ENCODE measurements around the gene CCNYL1. TPM values are rescaled to one million over a fixed set of nuclear protein-coding genes. Genes with fewer than 3 reads are reported as not detected.

Gene CCNYL1
- total RNA-seq, 1 donor from 2014 or later = 24.3 TPM

DNA sequence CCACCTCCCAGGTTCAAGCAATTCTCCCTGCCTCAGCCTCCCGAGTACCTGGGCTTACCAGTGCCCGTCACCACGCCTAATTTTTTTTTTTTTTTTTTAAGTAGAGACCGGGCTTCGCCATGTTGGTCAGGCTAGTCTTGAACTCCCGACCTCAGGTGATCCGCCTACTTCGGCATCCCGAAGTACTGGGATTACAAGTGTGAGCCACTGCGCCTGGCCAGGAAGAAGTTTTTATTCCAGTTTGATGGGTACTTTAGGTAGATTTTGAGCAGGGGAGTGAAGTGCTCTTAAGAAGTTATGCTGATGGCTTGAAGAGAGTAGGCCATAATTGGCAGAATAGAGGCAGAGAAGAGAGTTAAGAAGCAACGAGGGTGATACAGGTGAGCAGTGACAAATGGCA, 33.0 kb downstream of the CCNYL1 start:
- TF ChIP-seq, protein P1, sequence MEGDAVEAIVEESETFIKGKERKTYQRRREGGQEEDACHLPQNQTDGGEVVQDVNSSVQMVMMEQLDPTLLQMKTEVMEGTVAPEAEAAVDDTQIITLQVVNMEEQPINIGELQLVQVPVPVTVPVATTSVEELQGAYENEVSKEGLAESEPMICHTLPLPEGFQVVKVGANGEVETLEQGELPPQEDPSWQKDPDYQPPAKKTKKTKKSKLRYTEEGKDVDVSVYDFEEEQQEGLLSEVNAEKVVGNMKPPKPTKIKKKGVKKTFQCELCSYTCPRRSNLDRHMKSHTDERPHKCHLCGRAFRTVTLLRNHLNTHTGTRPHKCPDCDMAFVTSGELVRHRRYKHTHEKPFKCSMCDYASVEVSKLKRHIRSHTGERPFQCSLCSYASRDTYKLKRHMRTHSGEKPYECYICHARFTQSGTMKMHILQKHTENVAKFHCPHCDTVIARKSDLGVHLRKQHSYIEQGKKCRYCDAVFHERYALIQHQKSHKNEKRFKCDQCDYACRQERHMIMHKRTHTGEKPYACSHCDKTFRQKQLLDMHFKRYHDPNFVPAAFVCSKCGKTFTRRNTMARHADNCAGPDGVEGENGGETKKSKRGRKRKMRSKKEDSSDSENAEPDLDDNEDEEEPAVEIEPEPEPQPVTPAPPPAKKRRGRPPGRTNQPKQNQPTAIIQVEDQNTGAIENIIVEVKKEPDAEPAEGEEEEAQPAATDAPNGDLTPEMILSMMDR (conservative IDR thresholded peaks at IDR 0.05) = no peak
- Mint-ChIP-seq H3K36me3 (ENCODE audit: low read depth) (no peaks in the 10 kb centered on the region), H3K9me3 (no peaks in the 10 kb centered on the region), H3K27ac (ENCODE audit: unreplicated experiment) (no peak overlapping the region), H3K27me3 (ENCODE audit: low read depth) (no peaks in the 10 kb centered on the region), H3K4me3 (no peak overlapping the region), H3K4me1 (peaks cover 12% of the 10 kb centered on the region)
- no peak for DNase-seq (ENCODE audit: low read depth, low spot score)

DNA sequence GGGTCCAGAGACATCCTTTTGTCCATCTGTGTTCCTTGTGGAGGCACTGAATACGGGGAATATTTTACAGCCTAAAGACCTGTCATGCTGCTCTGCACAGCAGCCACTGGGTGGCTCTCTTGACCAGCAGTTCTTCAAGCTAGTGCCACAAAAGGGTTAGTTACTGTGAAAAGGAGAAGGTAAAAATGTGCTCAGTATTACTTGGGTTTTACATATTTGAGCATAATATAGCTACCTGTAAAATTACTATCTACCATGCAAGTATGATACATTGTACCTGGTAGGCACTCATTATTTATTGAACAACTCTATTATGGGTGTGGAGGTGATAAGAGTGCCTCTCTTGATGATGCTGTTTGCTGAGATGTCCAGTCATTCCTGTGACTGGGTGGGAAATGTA, 34.7 kb downstream of the CCNYL1 start:
- Mint-ChIP-seq H3K27me3 (ENCODE audit: low read depth) (no peaks in the 10 kb centered on the region), H3K27ac (ENCODE audit: unreplicated experiment) (no peak overlapping the region), H3K36me3 (ENCODE audit: low read depth) (no peaks in the 10 kb centered on the region), H3K9me3 (no peaks in the 10 kb centered on the region), H3K4me1 (peaks cover 27% of the 10 kb centered on the region), H3K4me3 (no peak overlapping the region)
- TF ChIP-seq, protein P1 (conservative IDR thresholded peaks at IDR 0.05) = peak; percentile 99
- DNase-seq (ENCODE audit: low read depth, low spot score) = peak; percentile 46

DNA sequence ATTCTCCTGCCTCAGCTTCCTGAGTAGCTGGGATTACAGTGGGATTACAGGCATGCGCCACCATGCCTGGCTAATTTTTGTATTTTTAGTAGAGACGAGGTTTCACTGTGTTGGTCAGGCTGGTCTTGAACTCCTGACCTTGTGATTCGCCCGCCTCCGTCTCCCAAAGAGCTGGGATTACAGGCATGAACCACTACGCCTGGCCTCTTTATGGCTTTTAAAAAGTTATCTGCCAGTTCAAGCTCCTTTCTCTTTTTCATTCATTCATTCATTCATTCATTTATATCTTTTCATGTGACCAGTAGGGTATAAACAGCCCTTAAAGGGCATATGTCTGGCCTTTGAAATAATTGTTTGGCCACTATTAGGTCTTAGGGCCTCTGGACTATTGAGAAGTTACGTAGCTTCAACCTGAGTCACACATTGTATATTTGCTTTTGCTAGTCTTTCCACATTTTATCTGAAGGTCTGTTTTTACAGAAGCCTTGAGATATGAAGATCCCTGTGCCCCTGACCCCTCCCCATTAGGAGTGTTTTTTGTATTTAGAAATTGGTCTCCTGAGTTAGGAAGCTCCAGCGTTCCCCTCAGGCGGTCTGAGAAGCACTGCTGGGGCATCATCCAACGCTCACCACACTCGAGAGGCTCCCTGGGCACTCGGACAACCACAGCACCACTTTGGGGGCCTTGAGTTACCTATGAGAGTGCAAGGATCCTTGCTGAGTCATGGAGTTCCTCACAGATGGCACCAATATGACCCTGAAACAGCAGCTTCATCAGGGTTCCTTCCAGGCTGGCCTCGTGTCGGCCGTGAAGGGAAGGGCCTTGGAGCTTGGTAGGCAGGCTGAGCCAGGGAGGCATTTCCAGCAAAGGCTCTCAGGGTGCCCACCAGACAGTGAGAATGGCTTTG, 36.5 kb downstream of the CCNYL1 start:
- H3K4me1 Mint-ChIP-seq = peaks cover 27% of the 10 kb centered on the region
- TF ChIP-seq, protein P1 (conservative IDR thresholded peaks at IDR 0.05) = no peak
- no peaks in the 10 kb centered on the region for H3K9me3 Mint-ChIP-seq
- H3K27me3 Mint-ChIP-seq (ENCODE audit: low read depth) = no peaks in the 10 kb centered on the region
- no peak overlapping the region for H3K4me3 Mint-ChIP-seq
- no peak overlapping the region for H3K27ac Mint-ChIP-seq (ENCODE audit: unreplicated experiment)
- DNase-seq (ENCODE audit: low read depth, low spot score) = no peak
- no peaks in the 10 kb centered on the region for H3K36me3 Mint-ChIP-seq (ENCODE audit: low read depth)

DNA sequence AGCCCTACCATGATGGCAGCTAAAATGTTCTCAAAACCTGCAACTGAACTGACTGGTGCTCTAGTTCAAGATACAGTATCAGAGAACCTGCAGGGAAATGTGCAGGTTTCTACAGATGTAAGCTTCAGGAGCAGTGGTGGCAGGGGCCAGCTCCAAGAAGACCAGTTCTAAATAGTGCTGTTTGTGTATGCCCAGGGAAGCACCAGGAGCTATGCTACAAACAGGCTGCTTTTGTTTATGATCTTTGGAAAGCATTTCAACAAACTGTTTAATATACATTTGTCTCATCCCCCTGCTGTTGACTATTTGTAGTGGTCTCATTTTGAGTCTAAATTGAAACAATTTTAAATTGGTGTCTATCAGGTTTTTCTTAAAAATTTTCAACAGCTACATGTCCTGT, 37.6 kb downstream of the CCNYL1 start:
- DNase-seq (ENCODE audit: low read depth, low spot score) = no peak
- H3K4me1 Mint-ChIP-seq = peaks cover 29% of the 10 kb centered on the region
- no peak overlapping the region for H3K4me3 Mint-ChIP-seq
- no peaks in the 10 kb centered on the region for H3K9me3 Mint-ChIP-seq
- H3K27me3 Mint-ChIP-seq (ENCODE audit: low read depth) = no peaks in the 10 kb centered on the region
- no peak overlapping the region for H3K27ac Mint-ChIP-seq (ENCODE audit: unreplicated experiment)
- no peaks in the 10 kb centered on the region for H3K36me3 Mint-ChIP-seq (ENCODE audit: low read depth)
- TF ChIP-seq, protein P1 (conservative IDR thresholded peaks at IDR 0.05) = peak; percentile 34

DNA sequence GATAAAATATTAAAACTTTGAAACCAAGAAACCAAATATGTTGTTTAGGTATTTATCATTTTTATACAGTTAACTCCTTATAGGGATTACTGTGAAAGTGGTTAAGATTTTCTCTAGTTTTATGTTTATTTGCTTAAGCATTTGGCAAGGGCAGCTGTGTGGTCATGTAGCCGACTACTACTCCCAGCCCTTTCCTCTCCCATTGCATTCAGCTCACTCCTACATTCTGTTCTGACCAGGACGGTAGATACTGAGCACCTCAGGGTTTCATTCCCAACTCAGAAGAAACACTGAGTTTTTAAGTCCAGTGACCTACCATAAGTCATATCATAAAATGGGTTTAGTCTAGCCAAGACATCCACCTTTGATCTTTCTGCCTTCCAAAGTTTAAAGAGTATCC, 38.4 kb downstream of the CCNYL1 start:
- Mint-ChIP-seq H3K27ac (ENCODE audit: unreplicated experiment) (no peak overlapping the region), H3K9me3 (no peaks in the 10 kb centered on the region), H3K4me3 (no peak overlapping the region), H3K27me3 (ENCODE audit: low read depth) (no peaks in the 10 kb centered on the region), H3K4me1 (peaks cover 30% of the 10 kb centered on the region), H3K36me3 (ENCODE audit: low read depth) (no peaks in the 10 kb centered on the region)
- DNase-seq (ENCODE audit: low read depth, low spot score) = no peak
- TF ChIP-seq, protein P1 (conservative IDR thresholded peaks at IDR 0.05) = no peak
